Activated T-cell treated with anti-CD3 and anti-CD28 coated beads for 1 hour (primary cell): ENCODE measurements around the gene MPV17.
"Not testable (repeated sequence)": the region's sequence is repeated elsewhere in the genome, so short reads cannot be mapped to it uniquely, and the experiment has no call there.

ENCODE experiments used
- DNase-seq: peaks from one replicate; pipeline ENCODE4 v3.0.0-alpha.2; 2020; ENCODE audit warnings: low read depth

MPV17 gene

GRCh38 chr2:27298391-27299080 lies 24.4 kb downstream of the MPV17 start:
- no peak for DNase-seq

- DNase-seq: no peak
Measured at GRCh38 chr2:27297195-27297594, 25.7 kb downstream of the MPV17 start.

- no peak for DNase-seq
Measured at GRCh38 chr2:27296481-27296880, 26.4 kb downstream of the MPV17 start.

GRCh38 chr2:27294928-27295327 lies 28.0 kb downstream of the MPV17 start:
- no peak for DNase-seq

GRCh38 chr2:27291865-27292264 lies 31.0 kb downstream of the MPV17 start:
- DNase-seq: no peak

- DNase-seq: no peak
Measured at GRCh38 chr2:27290549-27290948, 32.3 kb downstream of the MPV17 start.

GRCh38 chr2:27288610-27289009 lies 34.3 kb downstream of the MPV17 start:
- DNase-seq: no peak

- DNase-seq: no peak
Measured at GRCh38 chr2:27285481-27285880, 37.4 kb downstream of the MPV17 start.

GRCh38 chr2:27284996-27285395 lies 37.9 kb downstream of the MPV17 start:
- no peak for DNase-seq

- no peak for DNase-seq
Measured at GRCh38 chr2:27282892-27283291, 40.0 kb downstream of the MPV17 start.

- no peak for DNase-seq
Measured at GRCh38 chr2:27281855-27282559, 40.9 kb downstream of the MPV17 start, which contains the start of gene TRIM54. TSS of gene TRIM54 (plus strand) at chr2:27282429. CDS start at chr2:27282732, 303 bp downstream.

- DNase-seq: no peak
Measured at GRCh38 chr2:27281442-27281841, 41.5 kb downstream of the MPV17 start.

GRCh38 chr2:27280826-27281225 lies 42.1 kb downstream of the MPV17 start:
- no peak for DNase-seq

GRCh38 chr2:27278010-27278409 lies 44.9 kb downstream of the MPV17 start:
- DNase-seq: no peak

GRCh38 chr2:27275211-27276150 lies 47.4 kb downstream of the MPV17 start, which contains the start of gene DNAJC5G:
TSS of gene DNAJC5G (plus strand) at chr2:27275433. CDS start at chr2:27276729, 1,296 bp downstream.
- no peak for DNase-seq

GRCh38 chr2:27272537-27273522 lies 50.1 kb downstream of the MPV17 start:
- DNase-seq: not testable (repeated sequence)

GRCh38 chr2:27271631-27272340 lies 51.1 kb downstream of the MPV17 start:
- DNase-seq: no peak

GRCh38 chr2:27270670-27271069 lies 52.2 kb downstream of the MPV17 start:
- no peak for DNase-seq

- DNase-seq: no peak
Measured at GRCh38 chr2:27270131-27270530, 52.8 kb downstream of the MPV17 start.

GRCh38 chr2:27268296-27268695 lies 54.6 kb downstream of the MPV17 start:
- not testable (repeated sequence) for DNase-seq

GRCh38 chr2:27265536-27265870 lies 57.4 kb downstream of the MPV17 start:
- no peak for DNase-seq
